ENCODE measurements around the gene PBXIP1.

Gene PBXIP1

DNA sequence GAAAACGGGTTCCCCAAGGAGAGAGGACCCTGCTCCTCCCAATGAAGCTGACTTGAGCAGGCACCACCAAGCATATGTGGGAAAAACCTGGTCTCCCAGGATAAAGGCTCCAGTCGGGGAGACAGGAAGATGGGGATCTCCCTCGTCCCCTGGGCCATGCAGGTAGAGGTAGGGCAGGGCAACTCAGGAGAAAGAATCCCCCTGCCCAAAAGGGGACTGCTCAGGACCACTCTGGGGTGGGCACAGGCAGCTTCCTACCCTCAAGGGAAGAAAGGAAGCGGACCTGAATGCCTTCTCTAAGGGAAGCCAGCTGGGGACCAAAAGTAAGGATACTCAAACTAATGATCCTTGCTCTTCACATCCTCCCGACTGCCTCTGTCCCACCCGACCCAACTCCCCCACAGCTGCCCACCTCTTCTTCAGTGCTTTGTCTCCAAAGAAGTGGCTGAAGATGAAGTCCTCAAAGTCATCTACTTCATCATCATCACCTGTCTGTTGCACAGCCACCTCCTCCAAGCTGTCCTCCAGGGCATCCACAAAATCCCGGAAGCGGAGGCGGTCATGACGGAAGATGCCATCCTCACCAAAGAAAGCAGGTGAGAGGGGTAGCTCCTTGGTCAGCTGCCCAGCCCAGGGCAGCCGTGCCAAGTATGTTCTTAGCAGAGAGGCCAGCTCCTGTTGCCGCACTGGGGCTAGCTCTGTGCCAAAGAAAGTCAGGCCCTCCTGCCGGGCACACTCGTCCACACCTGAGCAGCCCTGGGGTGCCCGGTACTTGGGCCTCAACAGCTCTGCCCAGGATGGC, 10.5 kb downstream of the PBXIP1 start:
- no peak overlapping the region for H2AK5ac ChIP-seq (ENCODE audit: low read length, severe bottlenecking)
- H3K36me3 ChIP-seq (ENCODE audit: control insufficient read depth in 1 of 2, insufficient read depth in 2 of 2, low read depth in 1 of 2, low read length in 2 of 2): peaks cover 20 to 56% of the 10 kb centered on the region in 2 experiments
- no peak overlapping the region for H4K8ac ChIP-seq (ENCODE audit: low read length)
- no peak overlapping the region for H3K4ac ChIP-seq (ENCODE audit: low read depth in 1 of 2, low read length in 2 of 2)
- no peak overlapping the region for H2BK120ac ChIP-seq (ENCODE audit: low read depth, low read length)
- no peak overlapping the region for H3K18ac ChIP-seq (ENCODE audit: low read depth in 1 of 2, low read length in 2 of 2)
- no peak overlapping the region for H2BK15ac ChIP-seq (ENCODE audit: low read depth, poor library complexity, severe bottlenecking)
- H3K27ac ChIP-seq (ENCODE audit: low read length, poor library complexity, severe bottlenecking): no peak overlapping the region
- H3K4me1 ChIP-seq (ENCODE audit: control insufficient read depth, insufficient read depth, low read depth, low read length): peaks cover 15% of the 10 kb centered on the region
- no peak overlapping the region for H2AFZ ChIP-seq (ENCODE audit: low read depth, low read length)
- H4K91ac ChIP-seq (ENCODE audit: low read length): no peak overlapping the region
- H3K4me2 ChIP-seq (ENCODE audit: low read length, poor library complexity, severe bottlenecking): no peak overlapping the region
- H3K23ac ChIP-seq (ENCODE audit: low read length in 2 of 2): no peak overlapping the region
- no peaks in the 10 kb centered on the region for H3K9me3 ChIP-seq (ENCODE audit: control insufficient read depth, low read length)
- DNase-seq: no peak
- H3K27me3 ChIP-seq (ENCODE audit: control insufficient read depth in 1 of 2, insufficient read depth in 1 of 2, low read length in 2 of 2): no peaks in the 10 kb centered on the region
- H3K14ac ChIP-seq (ENCODE audit: low read length in 2 of 2): no peak overlapping the region
- 87% methylated on average over 15 of the region's 15 CpGs for WGBS
- H3K4me3 ChIP-seq (ENCODE audit: insufficient read depth in 1 of 2, low read depth in 1 of 2, low read length in 2 of 2): no peak overlapping the region
- no peak overlapping the region for H2BK12ac ChIP-seq (ENCODE audit: low read length in 2 of 2)
- no peak overlapping the region for H3K9ac ChIP-seq (ENCODE audit: low read length)
- no peak overlapping the region for H2BK5ac ChIP-seq (ENCODE audit: low read depth, low read length, poor library complexity, severe bottlenecking)
- H3K79me1 ChIP-seq (replicated peaks; ENCODE audit: low read length, poor library complexity, severe bottlenecking): peaks cover 4% of the 10 kb centered on the region

DNA sequence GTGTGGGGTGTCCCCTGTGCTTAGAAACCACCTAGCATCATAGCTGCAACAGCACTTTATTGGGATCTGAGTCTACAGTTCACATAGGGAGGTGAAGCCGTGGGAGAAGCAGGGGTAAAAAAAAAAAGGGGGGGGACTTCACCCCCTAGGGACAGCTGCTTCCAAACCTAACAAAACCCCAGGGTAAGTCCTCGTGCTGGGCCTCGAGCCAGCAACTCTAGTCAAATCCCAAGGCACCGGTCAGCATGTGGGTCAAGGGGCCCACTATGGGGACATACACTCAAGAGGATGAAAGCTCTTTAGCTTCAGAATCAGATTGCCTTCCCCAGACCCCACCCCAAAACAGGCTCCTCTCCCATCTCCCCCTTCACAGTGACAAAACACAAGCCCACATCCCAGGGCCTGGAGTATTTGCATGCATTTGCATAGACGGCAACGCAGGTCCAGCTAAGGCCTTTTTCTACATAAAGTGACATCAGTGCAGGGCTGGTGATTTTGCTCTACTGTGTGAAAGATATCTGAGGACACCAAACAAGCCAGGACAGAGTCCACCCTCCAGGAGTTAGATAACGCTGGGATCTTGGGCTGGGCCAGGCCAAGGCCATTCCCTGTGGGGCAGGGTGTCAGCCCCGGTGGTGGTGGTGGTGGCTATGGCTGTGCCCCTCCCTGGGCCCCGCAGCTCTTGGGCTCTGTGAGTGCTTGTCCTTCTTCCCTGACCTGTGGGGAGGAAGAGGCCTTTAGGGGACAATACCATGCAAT, 11.3 kb downstream of the PBXIP1 start:
- WGBS: 57% methylated on average over 9 of the region's 9 CpGs
- no peak for DNase-seq
- no peak overlapping the region for H4K8ac ChIP-seq (ENCODE audit: low read length)

GRCh38 chr1:154943649-154944400, 12.1 kb downstream of the PBXIP1 start:
- WGBS: 28% methylated on average over 5 of the region's 6 CpGs
- no peak overlapping the region for H3K14ac ChIP-seq (ENCODE audit: low read length in 2 of 2)
- H2AK5ac ChIP-seq (ENCODE audit: low read length, severe bottlenecking): peak overlapping the region; percentile 32

More for the DNA sequence above, 11.3 kb downstream of the PBXIP1 start:
- Histone ChIP-seq H3K27ac (ENCODE audit: low read length, poor library complexity, severe bottlenecking) (no peak overlapping the region), H3K9ac (ENCODE audit: low read length) (peak overlapping the region; percentile 38), H2AFZ (ENCODE audit: low read depth, low read length) (no peak overlapping the region), H2BK12ac (ENCODE audit: low read length in 2 of 2) (peak overlapping the region in 1 of 2 experiments; percentile 85), H3K79me1 (replicated peaks; ENCODE audit: low read length, poor library complexity, severe bottlenecking) (peaks cover 3% of the 10 kb centered on the region), H4K91ac (ENCODE audit: low read length) (peak overlapping the region; percentile 35), H3K14ac (ENCODE audit: low read length in 2 of 2) (no peak overlapping the region), H2BK15ac (ENCODE audit: low read depth, poor library complexity, severe bottlenecking) (no peak overlapping the region), H2BK5ac (ENCODE audit: low read depth, low read length, poor library complexity, severe bottlenecking) (no peak overlapping the region), H3K4me1 (ENCODE audit: control insufficient read depth, insufficient read depth, low read depth, low read length) (peaks cover 18% of the 10 kb centered on the region), H2BK120ac (ENCODE audit: low read depth, low read length) (no peak overlapping the region), H3K18ac (ENCODE audit: low read depth in 1 of 2, low read length in 2 of 2) (peak overlapping the region in 1 of 2 experiments; percentile 24), H3K27me3 (ENCODE audit: control insufficient read depth in 1 of 2, insufficient read depth in 1 of 2, low read length in 2 of 2) (no peaks in the 10 kb centered on the region), H3K36me3 (ENCODE audit: control insufficient read depth in 1 of 2, insufficient read depth in 2 of 2, low read depth in 1 of 2, low read length in 2 of 2) (peaks cover 20 to 53% of the 10 kb centered on the region in 2 experiments), H3K4me3 (ENCODE audit: insufficient read depth in 1 of 2, low read depth in 1 of 2, low read length in 2 of 2) (no peak overlapping the region), H3K23ac (ENCODE audit: low read length in 2 of 2) (no peak overlapping the region), H3K4ac (ENCODE audit: low read depth in 1 of 2, low read length in 2 of 2) (no peak overlapping the region), H2AK5ac (ENCODE audit: low read length, severe bottlenecking) (no peak overlapping the region), H3K9me3 (ENCODE audit: control insufficient read depth, low read length) (no peaks in the 10 kb centered on the region), H3K4me2 (ENCODE audit: low read length, poor library complexity, severe bottlenecking) (no peak overlapping the region)

More at GRCh38 chr1:154943649-154944400, 12.1 kb downstream of the PBXIP1 start:
- Histone ChIP-seq H2BK120ac (ENCODE audit: low read depth, low read length) (no peak overlapping the region), H4K91ac (ENCODE audit: low read length) (peak overlapping the region; percentile 35), H3K4me1 (ENCODE audit: control insufficient read depth, insufficient read depth, low read depth, low read length) (peaks cover 18% of the 10 kb centered on the region), H2BK12ac (ENCODE audit: low read length in 2 of 2) (peak overlapping the region in 1 of 2 experiments; percentile 85), H2BK15ac (ENCODE audit: low read depth, poor library complexity, severe bottlenecking) (no peak overlapping the region), H3K27ac (ENCODE audit: low read length, poor library complexity, severe bottlenecking) (no peak overlapping the region), H2BK5ac (ENCODE audit: low read depth, low read length, poor library complexity, severe bottlenecking) (no peak overlapping the region), H3K23ac (ENCODE audit: low read length in 2 of 2) (no peak overlapping the region), H3K36me3 (ENCODE audit: control insufficient read depth in 1 of 2, insufficient read depth in 2 of 2, low read depth in 1 of 2, low read length in 2 of 2) (peaks cover 20 to 53% of the 10 kb centered on the region in 2 experiments), H3K4me2 (ENCODE audit: low read length, poor library complexity, severe bottlenecking) (no peak overlapping the region), H3K9ac (ENCODE audit: low read length) (peak overlapping the region; percentile 38), H3K4ac (ENCODE audit: low read depth in 1 of 2, low read length in 2 of 2) (no peak overlapping the region), H3K18ac (ENCODE audit: low read depth in 1 of 2, low read length in 2 of 2) (peak overlapping the region in 1 of 2 experiments; percentile 24), H3K9me3 (ENCODE audit: control insufficient read depth, low read length) (no peaks in the 10 kb centered on the region), H3K79me1 (replicated peaks; ENCODE audit: low read length, poor library complexity, severe bottlenecking) (peaks cover 3% of the 10 kb centered on the region), H3K27me3 (ENCODE audit: control insufficient read depth in 1 of 2, insufficient read depth in 1 of 2, low read length in 2 of 2) (no peaks in the 10 kb centered on the region), H2AFZ (ENCODE audit: low read depth, low read length) (no peak overlapping the region), H4K8ac (ENCODE audit: low read length) (no peak overlapping the region), H3K4me3 (ENCODE audit: insufficient read depth in 1 of 2, low read depth in 1 of 2, low read length in 2 of 2) (no peak overlapping the region)
- DNase-seq: peak; percentile 51

Data from mesenchymal stem cell (in vitro differentiated cells and primary cell).